IPS-18a (cell line): ENCODE measurements around the gene SWI5.

Source experiments
- H3K27ac ChIP-seq: one replicate; pipeline ENCODE4 v1.5.1; 2013; ENCODE audit warnings: low read length
- H3K27me3 ChIP-seq: one replicate; pipeline ENCODE4 v1.6.1; 2013; ENCODE audit warnings: mild to moderate bottlenecking, low read length; ENCODE audit not compliant: control insufficient read depth, insufficient read depth
- H3K36me3 ChIP-seq: one replicate; pipeline ENCODE4 v1.6.1; 2013; ENCODE audit warnings: low read depth, low read length; ENCODE audit not compliant: control insufficient read depth
- H3K4me1 ChIP-seq: one replicate; pipeline ENCODE4 v1.6.1; 2013; ENCODE audit warnings: low read depth, low read length; ENCODE audit not compliant: control insufficient read depth
- H3K4me3 ChIP-seq: one replicate; pipeline ENCODE4 v1.5.1; 2013; ENCODE audit warnings: low read length
- H3K9ac ChIP-seq: one replicate; pipeline ENCODE4 v1.6.1; 2013; ENCODE audit warnings: mild to moderate bottlenecking, low read length, moderate library complexity
- H3K9me3 ChIP-seq: one replicate; pipeline ENCODE4 v1.6.1; 2013; ENCODE audit warnings: low read depth, low read length; ENCODE audit not compliant: control insufficient read depth

The SWI5 gene

GRCh38 chr9:128310461-128310860, 34.4 kb downstream of the SWI5 start:
- Histone ChIP-seq H3K9me3 (no peaks in the 10 kb centered on the region), H3K4me1 (no peaks in the 10 kb centered on the region), H3K27ac (no peak overlapping the region), H3K27me3 (no peaks in the 10 kb centered on the region), H3K4me3 (no peak overlapping the region), H3K36me3 (peaks cover 44% of the 10 kb centered on the region), H3K9ac (no peak overlapping the region)

- Histone ChIP-seq H3K9me3 (no peaks in the 10 kb centered on the region), H3K4me1 (no peaks in the 10 kb centered on the region), H3K36me3 (peaks cover 50% of the 10 kb centered on the region), H3K9ac (no peak overlapping the region), H3K27ac (no peak overlapping the region), H3K4me3 (no peak overlapping the region), H3K27me3 (no peaks in the 10 kb centered on the region)
Measured at GRCh38 chr9:128314697-128315096, 38.6 kb downstream of the SWI5 start.

GRCh38 chr9:128316421-128316820, 40.3 kb downstream of the SWI5 start:
- H3K27ac ChIP-seq = no peak overlapping the region
- no peak overlapping the region for H3K4me3 ChIP-seq
- no peaks in the 10 kb centered on the region for H3K4me1 ChIP-seq
- no peaks in the 10 kb centered on the region for H3K27me3 ChIP-seq
- no peak overlapping the region for H3K9ac ChIP-seq
- H3K9me3 ChIP-seq = no peaks in the 10 kb centered on the region
- H3K36me3 ChIP-seq = peaks cover 36% of the 10 kb centered on the region

GRCh38 chr9:128317629-128318028, 41.6 kb downstream of the SWI5 start:
- H3K36me3 ChIP-seq = peaks cover 35% of the 10 kb centered on the region
- H3K9ac ChIP-seq = no peak overlapping the region
- no peak overlapping the region for H3K4me3 ChIP-seq
- H3K4me1 ChIP-seq = no peaks in the 10 kb centered on the region
- no peak overlapping the region for H3K27ac ChIP-seq
- H3K27me3 ChIP-seq = no peaks in the 10 kb centered on the region
- H3K9me3 ChIP-seq = no peaks in the 10 kb centered on the region

- Histone ChIP-seq H3K4me3 (peak overlapping the region; percentile 98), H3K27ac (no peak overlapping the region), H3K27me3 (no peaks in the 10 kb centered on the region), H3K9ac (no peak overlapping the region), H3K36me3 (peaks cover 22% of the 10 kb centered on the region), H3K9me3 (no peaks in the 10 kb centered on the region), H3K4me1 (peaks cover 5% of the 10 kb centered on the region)
Measured at GRCh38 chr9:128321343-128321742, 45.3 kb downstream of the SWI5 start.

- Histone ChIP-seq H3K9me3 (no peaks in the 10 kb centered on the region), H3K9ac (peak overlapping the region; percentile 91), H3K27me3 (no peaks in the 10 kb centered on the region), H3K4me3 (peak overlapping the region; percentile 98), H3K36me3 (peaks cover 20% of the 10 kb centered on the region), H3K4me1 (peaks cover 5% of the 10 kb centered on the region), H3K27ac (peak overlapping the region; percentile 91)
Measured at GRCh38 chr9:128321879-128322403, 45.9 kb downstream of the SWI5 start.

- Histone ChIP-seq H3K36me3 (peaks cover 14% of the 10 kb centered on the region), H3K4me1 (peaks cover 5% of the 10 kb centered on the region), H3K9ac (peak within 1 kb of the TSS; percentile 91), H3K27me3 (no peaks in the 10 kb centered on the region), H3K4me3 (peak within 1 kb of the TSS; percentile 98), H3K27ac (peak within 1 kb of the TSS; percentile 91), H3K9me3 (no peaks in the 10 kb centered on the region)
Measured at GRCh38 chr9:128322404-128323211, 46.5 kb downstream of the SWI5 start, which contains the start of the genes COQ4 and TRUB2. TSS of gene COQ4 (plus strand) at chr9:128322839. CDS start at chr9:128322859, 20 bp downstream. TSS of gene TRUB2 (minus strand) at chr9:128322447. CDS start at chr9:128322408, 39 bp downstream.

GRCh38 chr9:128323212-128323730, 47.2 kb downstream of the SWI5 start:
- Histone ChIP-seq H3K27ac (no peak overlapping the region), H3K9me3 (no peaks in the 10 kb centered on the region), H3K27me3 (no peaks in the 10 kb centered on the region), H3K4me1 (peaks cover 5% of the 10 kb centered on the region), H3K36me3 (peaks cover 12% of the 10 kb centered on the region), H3K9ac (peak overlapping the region; percentile 91), H3K4me3 (peak overlapping the region; percentile 98)

- H3K9me3 ChIP-seq = no peaks in the 10 kb centered on the region
- peaks cover 17% of the 10 kb centered on the region for H3K36me3 ChIP-seq
- peak overlapping the region; percentile 98 for H3K4me3 ChIP-seq
- no peak overlapping the region for H3K27ac ChIP-seq
- H3K27me3 ChIP-seq = no peaks in the 10 kb centered on the region
- H3K9ac ChIP-seq = peak overlapping the region; percentile 91
- H3K4me1 ChIP-seq = peaks cover 5% of the 10 kb centered on the region
Measured at GRCh38 chr9:128323791-128324190, 47.7 kb downstream of the SWI5 start.

- Histone ChIP-seq H3K4me3 (no peak overlapping the region), H3K4me1 (peaks cover 5% of the 10 kb centered on the region), H3K9ac (no peak overlapping the region), H3K36me3 (peaks cover 18% of the 10 kb centered on the region), H3K27me3 (no peaks in the 10 kb centered on the region), H3K9me3 (no peaks in the 10 kb centered on the region), H3K27ac (no peak overlapping the region)
Measured at GRCh38 chr9:128324401-128324800, 48.3 kb downstream of the SWI5 start.

- Histone ChIP-seq H3K4me3 (no peak overlapping the region), H3K27me3 (no peaks in the 10 kb centered on the region), H3K27ac (no peak overlapping the region), H3K9me3 (no peaks in the 10 kb centered on the region), H3K36me3 (peaks cover 18% of the 10 kb centered on the region), H3K9ac (no peak overlapping the region), H3K4me1 (peaks cover 5% of the 10 kb centered on the region)
Measured at GRCh38 chr9:128325629-128326028, 49.6 kb downstream of the SWI5 start.
